HepG2 (cell line): Measurements from ENCODE around the gene ATRAID. TPM values are rescaled to one million over a fixed set of nuclear protein-coding genes. Genes with fewer than 3 reads are reported as not detected.

Experiments
- ATAC-seq: fragments of 200-7000 bp; cut with Tn5 transposase; 3 replicates; pipeline ENCODE4 v1.9.1; 2020; ENCODE audit warnings: mild to moderate bottlenecking, moderate library complexity
- BruUV-seq: library from RNA; stranded (reverse); fragments of 400-500 nt; replicated peaks from 2 replicates; lab custom pipeline; 2021; lab: Mats Ljungman, UMichigan
- CTCF ChIA-PET: fragments of 300-600 bp; formaldehyde crosslinking; extraction: SDS; loops from one replicate; lab custom pipeline; 2021; ENCODE audit warnings: low total read pairs, inconsistent platforms, low intra/inter-chr PET ratio; lab: Yijun Ruan, JAX
- POLR2A ChIA-PET: fragments of 350-600 bp; sonication (Branson Sonifier 250); formaldehyde crosslinking; loops from one replicate; lab custom pipeline; 2020; ENCODE audit warnings: antibody characterized with exemption, inconsistent platforms; lab: Yijun Ruan, JAX
- DNase-seq: peaks from one replicate; pipeline ENCODE4 v3.0.0-alpha.2; 2015; ENCODE audit warnings: low spot score
- FAIRE-seq: peaks from 3 replicates; lab custom pipeline; 2011; peaks lifted over from hg19 to GRCh38; lab: Jason Lieb, UNC
- H2AFZ ChIP-seq: one replicate; pipeline ENCODE4 v1.6.1; 2011; ENCODE audit warnings: low read length, inconsistent platforms
- H3K27ac ChIP-seq: fragments of 300-600 bp; 3 replicates; pipeline ENCODE4 v1.8.0; 2011; ENCODE audit warnings: mixed run types, mild to moderate bottlenecking, mixed read lengths, low read length, inconsistent platforms; ENCODE audit not compliant: insufficient read depth; ENCODE audit errors: extremely low read length
- H3K27me3 ChIP-seq, 2 experiments: fragments of 200-600 bp in 1 of 2; 2 replicates in 1 of 2; 3 replicates in 1 of 2; pipeline versions ENCODE4 v1.6.0 to v1.8.0; 2011; ENCODE audit warnings: low read length in 2 of 2, mild to moderate bottlenecking in 2 of 2, moderate library complexity in 2 of 2, inconsistent platforms in 1 of 2; ENCODE audit not compliant: insufficient read depth in 2 of 2, control insufficient read depth in 1 of 2
- H3K36me3 ChIP-seq, 2 experiments: fragments of 200-600 bp in 1 of 2; replicated peaks in 1 of 2; 2 replicates in 1 of 2; 3 replicates in 1 of 2; pipeline versions ENCODE4 v1.5.1 to v1.8.0; 2011; ENCODE audit warnings: low read length in 2 of 2, inconsistent platforms in 1 of 2; ENCODE audit not compliant: insufficient read depth in 2 of 2, control insufficient read depth in 1 of 2
- H3K4me1 ChIP-seq: 2 replicates; pipeline ENCODE4 v1.5.1; 2012; ENCODE audit warnings: low read length, inconsistent platforms; ENCODE audit not compliant: insufficient read depth
- H3K4me2 ChIP-seq: 2 replicates; pipeline ENCODE4 v1.6.0; 2011; ENCODE audit warnings: low read depth, low read length, inconsistent platforms
- H3K4me3 ChIP-seq, 3 experiments: fragments of 200-600 bp in 1 of 3; sonication (generic), shearing (Covaris generic) in 1 of 3; replicated peaks in 1 of 3; 2 replicates each; pipeline ENCODE4 v1.5.1; 2011 to 2016; ENCODE audit warnings: low read length in 3 of 3, inconsistent platforms in 2 of 3, low read depth in 2 of 3, mild to moderate bottlenecking in 2 of 3, control low read depth in 1 of 3, mixed read lengths in 1 of 3; ENCODE audit not compliant: insufficient read depth in 1 of 3
- H3K79me2 ChIP-seq: one replicate; pipeline ENCODE4 v1.6.1; 2011; ENCODE audit warnings: low read length, inconsistent platforms; ENCODE audit not compliant: insufficient read depth
- H3K9ac ChIP-seq: 2 replicates; pipeline ENCODE4 v1.6.0; 2011; ENCODE audit warnings: mild to moderate bottlenecking, low read depth, low read length, inconsistent platforms; ENCODE audit not compliant: insufficient read depth
- H3K9me3 ChIP-seq: 2 replicates; pipeline ENCODE4 v1.5.1; 2012; ENCODE audit warnings: mild to moderate bottlenecking, low read length
- H4K20me1 ChIP-seq: 2 replicates; pipeline ENCODE4 v1.6.0; 2011; ENCODE audit warnings: inconsistent platforms, mild to moderate bottlenecking, low read length, moderate library complexity; ENCODE audit not compliant: insufficient read depth
- ARID5B ChIP-seq: IDR thresholded peaks from 2 replicates; pipeline ENCODE4 v1.4.0; 2020; ENCODE audit warnings: mild to moderate bottlenecking, missing genetic modification reagents
- ATF4 ChIP-seq, 2 experiments: fragments of 450-650 bp in 1 of 2; sonication (generic) in 1 of 2; formaldehyde crosslinking; IDR thresholded peaks; 2 replicates each; pipeline versions ENCODE4 v1.5.0 to v1.8.0; 2020 to 2022; ENCODE audit warnings: mild to moderate bottlenecking in 1 of 2, missing genetic modification reagents in 1 of 2
- ATF7-NPFF ChIP-seq: sonication (generic); formaldehyde crosslinking; IDR thresholded peaks from 2 replicates; pipeline ENCODE4 v1.8.1; 2023; ENCODE audit warnings: mild to moderate bottlenecking, low read depth, missing genetic modification reagents, moderate library complexity
- HOXD1 ChIP-seq: sonication (generic); formaldehyde crosslinking; IDR thresholded peaks from 2 replicates; pipeline ENCODE4 v1.5.0; 2020; ENCODE audit warnings: missing genetic modification reagents
- KMT2A ChIP-seq: sonication (generic); formaldehyde crosslinking; IDR thresholded peaks from 2 replicates; pipeline ENCODE4 v1.4.0; 2020; ENCODE audit warnings: missing genetic modification reagents
- MYNN ChIP-seq: sonication (generic); formaldehyde crosslinking; IDR thresholded peaks from 2 replicates; pipeline ENCODE4 v1.4.0; 2020; ENCODE audit warnings: mild to moderate bottlenecking, low read depth, missing genetic modification reagents
- NKX3-1 ChIP-seq: sonication (generic); formaldehyde crosslinking; IDR thresholded peaks from 2 replicates; pipeline ENCODE4 v1.5.0; 2020; ENCODE audit warnings: missing genetic modification reagents
- ZNF687 ChIP-seq: sonication (generic); formaldehyde crosslinking; IDR thresholded peaks from 2 replicates; pipeline ENCODE4 v1.5.1; 2020; ENCODE audit warnings: mild to moderate bottlenecking, missing genetic modification reagents, moderate library complexity
- ZNF746 ChIP-seq: sonication (generic); formaldehyde crosslinking; IDR thresholded peaks from 2 replicates; pipeline ENCODE4 v1.8.0; 2022; ENCODE audit warnings: mild to moderate bottlenecking, missing genetic modification reagents
- ZNF75D ChIP-seq: sonication (generic); formaldehyde crosslinking; IDR thresholded peaks from 2 replicates; pipeline ENCODE4 v1.8.1; 2023; ENCODE audit warnings: missing genetic modification reagents, mild to moderate bottlenecking, borderline replicate concordance
- whole genome bisulfite sequencing: methylation state at CpG from one replicate; pipeline ENCODE4 v1.1.6; 2017; ENCODE audit warnings: low lambda C conversion rate; 5-methylcytosine and 5-hydroxymethylcytosine counted together
- in situ Hi-C: cut with HindIII; loops from 2 replicates; pipeline ENCODE4 v1.10.0; 2017; ENCODE audit warnings: low pct_unique_long_range_greater_than_20kb; ENCODE audit not compliant: extremely low pct_ligation_motif_present
- intact Hi-C: fragments of 100-400 bp; cut with micrococcal nuclease; formaldehyde crosslinking; loops from one replicate; pipeline ENCODE4 v1.10.0; 2022; ENCODE audit not compliant: unreplicated experiment
- polyA plus RNA-seq, 8 experiments: library from polyadenylated mRNA; depleted of rRNA in 3 of 8; stranded (reverse) in 7 of 8; unstranded in 1 of 8; fragments of >200 nt; fragmentation: Illumina TruSeq in 4 of 8; extraction: Trizol in 4 of 8; gene quantifications; 2 replicates each; pipeline versions ENCODE4 v1.2.1 to v1.2.3, GENCODE V29; 2011 to 2016; ENCODE audit warnings: low read depth in 4 of 8, missing spikeins in 1 of 8, mixed read lengths in 1 of 8; ENCODE audit not compliant: insufficient read depth in 1 of 8
- total RNA-seq, 5 experiments: library from RNA; depleted of rRNA; stranded (reverse); fragments of >200 nt; fragmentation: Illumina TruSeq; extraction: Trizol; gene quantifications; 2 replicates each; pipeline ENCODE4 v1.2.3, GENCODE V29; 2016; ENCODE audit warnings: low read depth in 1 of 5

ATRAID gene
- total and polyA plus RNA-seq, 2 of the 13 experiments (the other 11 are each of a cell fraction or from before 2014, with no cell fraction given): 207 to 382 TPM

- TF ChIP-seq ZNF746 (CRISPR knock-in tag) (no peak), MYNN (CRISPR knock-in tag) (no peak), ATF4 (CRISPR knock-in tag; IDR thresholded peaks at IDR 0.05) (no peak), KMT2A (CRISPR knock-in tag) (no peak)
These were observed 50.1 kb downstream of the ATRAID start (continued) for GRCh38 chr2:27261926-27262298.

GRCh38 chr2:27262379-27263286 is 50.8 kb downstream of the ATRAID start, which contains the start of gene SLC30A3:
Gene SLC30A3, minus strand, starts transcription at chr2:27263047. Its CDS starts 141 bp downstream, at chr2:27262906.
- H3K4me3 ChIP-seq: peak within 1 kb of the TSS; percentile 62 to 77 (median 65)
- no peak within 1 kb of the TSS for H3K27ac ChIP-seq
- peak within 1 kb of the TSS; percentile 92 for H3K4me2 ChIP-seq
- in situ Hi-C loops (no loop called here), intact Hi-C loops (no loop called here)
- no peaks in the 10 kb centered on the region for H4K20me1 ChIP-seq
- BruUV-seq: no TSS peak
- ATAC-seq (peak; percentile 69), DNase-seq (no peak), FAIRE-seq (no peak)
- ChIA-PET POLR2A (interaction anchor here (0.6 to 1.9 kb wide), 7 partner anchors 10 to 191 kb away, joined by 3 to 7 read pairs (median 5); partner anchors contain the start of genes ATRAID, OST4, PREB and SLC5A6), CTCF (interaction anchor here (1.0 kb wide), 1 partner anchor 40 kb away, joined by 5 read pairs; no protein-coding TSS in a partner anchor)
- no peak within 1 kb of the TSS for H3K9ac ChIP-seq
- 3% methylated on average over 45 of the region's 96 CpGs for WGBS
- no peaks in the 10 kb centered on the region for H3K36me3 ChIP-seq
- no peaks in the 10 kb centered on the region for H3K79me2 ChIP-seq
- peaks cover 19 to 73% of the 10 kb centered on the region in 2 experiments for H3K27me3 ChIP-seq
- H3K9me3 ChIP-seq: no peaks in the 10 kb centered on the region
- H2AFZ ChIP-seq: no peak within 1 kb of the TSS
- H3K4me1 ChIP-seq: peaks cover 26% of the 10 kb centered on the region
- no peak for TF ChIP-seq NKX3-1 (CRISPR knock-in tag)
- no peak for TF ChIP-seq ARID5B (CRISPR knock-in tag)
- no peak for TF ChIP-seq ZNF75D (CRISPR knock-in tag)
- TF ChIP-seq ATF7-NPFF (CRISPR knock-in tag): peak; percentile 63; the same call in 1 of the 2 replicates
- peak; percentile 34; the same call in 1 of the 2 replicates for TF ChIP-seq ZNF687 (CRISPR knock-in tag)
- TF ChIP-seq HOXD1: no peak
